H1 (cell line): Measurements from ENCODE around the gene MAMSTR. TPM values are rescaled to one million over a fixed set of nuclear protein-coding genes. Genes with fewer than 3 reads are reported as not detected.
A peak's percentile ranks its signal among the peaks of the same experiment; 100 is the strongest.

Experiments
- CTCF ChIA-PET: fragments of 300-600 bp; sonication (Branson Sonifier 250); formaldehyde crosslinking; loops from one replicate; lab custom pipeline; 2021; ENCODE audit not compliant: partially characterized antibody; lab: Charles Lee
- POLR2A ChIA-PET: fragments of 300-600 bp; sonication (Branson Sonifier 250); formaldehyde crosslinking; loops from one replicate; lab custom pipeline; 2021; ENCODE audit warnings: inconsistent platforms; ENCODE audit not compliant: partially characterized antibody; lab: Charles Lee
- DNase-seq, 2 experiments: peaks; one replicate each; pipeline versions ENCODE4 v3.0.0 to v3.0.0-alpha.2; 2010 to 2022; ENCODE audit warnings: low spot score in 2 of 2, low read depth in 1 of 2, mixed read lengths in 1 of 2
- FAIRE-seq: peaks from 2 replicates; lab custom pipeline; 2011; peaks lifted over from hg19 to GRCh38; lab: Jason Lieb, UNC
- H2AFZ ChIP-seq: 2 replicates; pipeline ENCODE4 v1.8.1; 2012; ENCODE audit warnings: low read length, inconsistent platforms
- H2AK5ac ChIP-seq: 2 replicates; pipeline ENCODE4 v1.6.1; 2013; ENCODE audit warnings: low read depth, low read length
- H2BK120ac ChIP-seq: replicated peaks from 2 replicates; pipeline ENCODE3; 2013; ENCODE audit warnings: low read depth, low read length, inconsistent platforms
- H2BK12ac ChIP-seq: 2 replicates; pipeline ENCODE4 v1.6.1; 2013; ENCODE audit warnings: low read depth, low read length
- H2BK15ac ChIP-seq: 2 replicates; pipeline ENCODE4 v1.6.1; 2013; ENCODE audit warnings: low read length
- H2BK20ac ChIP-seq: 2 replicates; pipeline ENCODE4 v1.6.1; 2013; ENCODE audit warnings: low read length
- H2BK5ac ChIP-seq: 2 replicates; pipeline ENCODE4 v1.6.1; 2013; ENCODE audit warnings: low read depth, low read length
- H3K14ac ChIP-seq: 2 replicates; pipeline ENCODE4 v1.6.1; 2013; ENCODE audit warnings: inconsistent platforms; ENCODE audit not compliant: insufficient read length
- H3K18ac ChIP-seq: 2 replicates; pipeline ENCODE4 v1.6.1; 2013; ENCODE audit warnings: low read length; ENCODE audit errors: extremely low read depth
- H3K23ac ChIP-seq: 2 replicates; pipeline ENCODE4 v1.6.1; 2013; ENCODE audit warnings: inconsistent platforms; ENCODE audit not compliant: insufficient read length
- H3K23me2 ChIP-seq: 2 replicates; pipeline ENCODE4 v1.6.1; 2013; ENCODE audit warnings: low read depth, low read length
- H3K27ac ChIP-seq: 2 replicates; pipeline ENCODE4 v1.6.1; 2011; ENCODE audit warnings: low read depth, low read length, inconsistent platforms
- H3K27me3 ChIP-seq, 4 experiments: replicated peaks in 1 of 4; 1 replicate in 1 of 4; 2 replicates in 3 of 4; pipeline versions ENCODE4 v1.6.1 to v1.8.1; 2011 to 2013; ENCODE audit warnings: low read length in 3 of 4, mild to moderate bottlenecking in 3 of 4, inconsistent platforms in 2 of 4, mixed read lengths in 2 of 4, moderate library complexity in 1 of 4; ENCODE audit not compliant: control insufficient read depth in 3 of 4, insufficient read depth in 3 of 4; ENCODE audit errors: extremely low read depth in 1 of 4
- H3K36me3 ChIP-seq, 4 experiments: 2 replicates each; pipeline versions ENCODE4 v1.6.1 to v1.8.1; 2011 to 2013; ENCODE audit warnings: mild to moderate bottlenecking in 4 of 4, low read length in 3 of 4, moderate library complexity in 2 of 4, control low read depth in 1 of 4, inconsistent platforms in 1 of 4; ENCODE audit not compliant: insufficient read depth in 4 of 4, control insufficient read depth in 2 of 4
- H3K4ac ChIP-seq: replicated peaks from 2 replicates; pipeline ENCODE3; 2013; ENCODE audit warnings: low read length, low read depth, mixed read lengths, inconsistent platforms; ENCODE audit not compliant: insufficient read length
- H3K4me1 ChIP-seq, 4 experiments: replicated peaks in 1 of 4; 1 replicate in 1 of 4; 2 replicates in 3 of 4; pipeline versions ENCODE4 v1.6.1 to v1.8.1; 2011 to 2013; ENCODE audit warnings: low read length in 3 of 4, inconsistent platforms in 2 of 4, mixed read lengths in 1 of 4; ENCODE audit not compliant: insufficient read depth in 4 of 4, control insufficient read depth in 3 of 4
- H3K4me2 ChIP-seq, 2 experiments: 2 replicates each; pipeline versions ENCODE4 v1.6.1 to v1.8.1; 2011 to 2013; ENCODE audit warnings: low read depth in 2 of 2, low read length in 2 of 2, control low read depth in 1 of 2, inconsistent platforms in 1 of 2, mild to moderate bottlenecking in 1 of 2; ENCODE audit not compliant: insufficient read depth in 1 of 2
- H3K4me3 ChIP-seq, 4 experiments: fragments of 200-600, 300-600 bp in 1 of 4; sonication (generic), shearing (Covaris generic), sonication (Bioruptor Twin) in 1 of 4; 2 replicates each; pipeline versions ENCODE4 v1.5.1 to v1.8.1; 2011 to 2016; ENCODE audit warnings: low read length in 4 of 4, low read depth in 3 of 4, control low read depth in 2 of 4, inconsistent platforms in 2 of 4, mild to moderate bottlenecking in 2 of 4, mixed read lengths in 1 of 4, moderate library complexity in 1 of 4; ENCODE audit not compliant: insufficient read depth in 2 of 4; ENCODE audit errors: extremely low read depth in 1 of 4
- H3K56ac ChIP-seq: replicated peaks from 2 replicates; pipeline ENCODE3; 2013; ENCODE audit warnings: low read depth, mild to moderate bottlenecking, mixed read lengths, low read length, inconsistent platforms; ENCODE audit not compliant: insufficient read length
- H3K79me1 ChIP-seq: 2 replicates; pipeline ENCODE4 v1.6.1; 2013; ENCODE audit warnings: low read depth, low read length, control low read depth
- H3K79me2 ChIP-seq, 2 experiments: 2 replicates each; pipeline versions ENCODE4 v1.6.1 to v1.8.1; 2012 to 2013; ENCODE audit warnings: low read length in 2 of 2, mild to moderate bottlenecking in 2 of 2, inconsistent platforms in 1 of 2; ENCODE audit not compliant: insufficient read depth in 2 of 2, control insufficient read depth in 1 of 2
- H3K9ac ChIP-seq, 4 experiments: replicated peaks in 1 of 4; 1 replicate in 1 of 4; 2 replicates in 3 of 4; pipeline versions ENCODE4 v1.6.1 to v1.8.1; 2011 to 2013; ENCODE audit warnings: low read depth in 3 of 4, low read length in 3 of 4, control low read depth in 2 of 4, mild to moderate bottlenecking in 2 of 4, moderate library complexity in 2 of 4, inconsistent platforms in 1 of 4; ENCODE audit errors: extremely low read depth in 1 of 4
- H3K9me3 ChIP-seq, 2 experiments: 2 replicates each; pipeline versions ENCODE4 v1.6.1 to v1.8.1; 2012 to 2013; ENCODE audit warnings: mild to moderate bottlenecking in 2 of 2, moderate library complexity in 2 of 2, control low read depth in 1 of 2, inconsistent platforms in 1 of 2, low read depth in 1 of 2, low read length in 1 of 2, mixed read lengths in 1 of 2; ENCODE audit not compliant: insufficient read depth in 2 of 2
- H4K20me1 ChIP-seq, 2 experiments: replicated peaks in 1 of 2; 2 replicates each; pipeline versions ENCODE3 to v1.8.1; 2011 to 2013; ENCODE audit warnings: inconsistent platforms in 2 of 2, low read length in 2 of 2, mild to moderate bottlenecking in 1 of 2; ENCODE audit not compliant: insufficient read depth in 2 of 2, control insufficient read depth in 1 of 2
- H4K5ac ChIP-seq: 2 replicates; pipeline ENCODE4 v1.6.1; 2013; ENCODE audit warnings: low read length, low read depth, mixed read lengths, inconsistent platforms; ENCODE audit not compliant: insufficient read length
- H4K8ac ChIP-seq: 2 replicates; pipeline ENCODE4 v1.8.0; 2013; ENCODE audit warnings: mild to moderate bottlenecking, moderate library complexity, low read length, inconsistent platforms; ENCODE audit not compliant: insufficient read depth; ENCODE audit errors: extremely low read depth
- H4K91ac ChIP-seq: replicated peaks from 2 replicates; pipeline ENCODE3; 2013; ENCODE audit warnings: low read length, mixed read lengths, inconsistent platforms; ENCODE audit not compliant: insufficient read length
- CBX5 ChIP-seq: fragments of 300-800, 300-1000 bp; sonication (generic); IDR thresholded peaks from 2 replicates; pipeline ENCODE4 v1.7.1; 2016; ENCODE audit warnings: antibody characterized with exemption, low read length, low read depth
- CHD1 ChIP-seq: IDR thresholded peaks from 2 replicates; pipeline ENCODE4 v1.6.1; 2012; ENCODE audit warnings: low read depth, low read length, improper control_type of control experiment
- CTBP2 ChIP-seq: IDR thresholded peaks from 2 replicates; pipeline ENCODE4 v1.7.0; 2011; ENCODE audit warnings: borderline replicate concordance, mild to moderate bottlenecking, moderate library complexity, mixed read lengths, low read length; ENCODE audit not compliant: insufficient read depth, insufficient read length
- EGR1 ChIP-seq: IDR thresholded peaks from 2 replicates; pipeline ENCODE4 v1.6.1; 2011; ENCODE audit warnings: low read depth, low read length, borderline replicate concordance
- GTF2F1 ChIP-seq: IDR thresholded peaks from 2 replicates; pipeline ENCODE4 v1.6.1; 2012; ENCODE audit warnings: low read depth, low read length, improper control_type of control experiment, borderline replicate concordance
- HDAC6 ChIP-seq: IDR thresholded peaks from one replicate; pipeline ENCODE4 v1.7.1; 2012; ENCODE audit warnings: low read depth, mild to moderate bottlenecking, inconsistent platforms, low read length, moderate library complexity
- KDM4A ChIP-seq: IDR thresholded peaks from one replicate; pipeline ENCODE4 v1.7.1; 2012; ENCODE audit warnings: low read depth, mild to moderate bottlenecking, moderate library complexity, low read length, inconsistent platforms; ENCODE audit not compliant: severe bottlenecking
- POLR2AphosphoS5 ChIP-seq: IDR thresholded peaks from 2 replicates; pipeline ENCODE4 v1.6.1; 2011; ENCODE audit warnings: low read depth, low read length
- RBBP5 ChIP-seq: IDR thresholded peaks from 2 replicates; pipeline ENCODE4 v1.7.1; 2012; ENCODE audit warnings: low read depth, mild to moderate bottlenecking, inconsistent platforms, low read length, moderate library complexity, borderline replicate concordance
- WGBS, 2 experiments: shearing (Covaris generic) in 1 of 2; methylation state at CpG; one replicate each; pipeline versions ENCODE4 v1.1.6 to v1.1.7; 2013 to 2015; ENCODE audit warnings: low lambda C conversion rate in 2 of 2, mixed read lengths in 2 of 2, inconsistent platforms in 1 of 2, low coverage in 1 of 2, missing lambda C conversion rate in 1 of 2; ENCODE audit not compliant: insufficient replicate concordance in 2 of 2, insufficient coverage in 1 of 2, insufficient read length in 1 of 2; ENCODE audit errors: extremely low coverage in 1 of 2, missing lambda C conversion rate in 1 of 2; 5-methylcytosine and 5-hydroxymethylcytosine counted together
- polyA plus RNA-seq, 7 experiments: library from polyadenylated mRNA; depleted of rRNA in 3 of 7; stranded (reverse) in 5 of 7; unstranded in 2 of 7; fragments of >200 nt in 5 of 7; fragments of 200-250 nt in 2 of 7; gene quantifications; 1 replicate in 5 of 7; 2 replicates in 1 of 7; 4 replicates in 1 of 7; pipeline versions ENCODE4 v1.2.1 to v1.2.3, GENCODE V29; 2011 to 2013; ENCODE audit warnings: missing spikeins in 2 of 7, mixed read lengths in 2 of 7
- total RNA-seq: library from RNA; stranded (reverse); fragmentation: NEBNext Ultra II Directional; extraction: Animal tissue kit (Norgen Biotek cat#: 25700); gene quantifications from 2 replicates; pipeline ENCODE4 v1.2.1, GENCODE V29; 2021

The MAMSTR gene
- total and polyA plus RNA-seq, 2 of the 8 experiments (the other 6 are each of a cell fraction or from before 2014, with no cell fraction given) = 2.0 to 2.3 TPM

GRCh38 chr19:48668761-48669160 lies 50.8 kb downstream of the MAMSTR start:
- H3K23ac ChIP-seq = no peak overlapping the region
- TF ChIP-seq EGR1 (no peak), CHD1 (no peak), HDAC6 (no peak), POLR2AphosphoS5 (no peak), CBX5 (no peak), RBBP5 (no peak), GTF2F1 (no peak), KDM4A (no peak), CTBP2 (no peak)

More at GRCh38 chr19:48668761-48669160, 50.8 kb downstream of the MAMSTR start:
- Histone ChIP-seq H3K23me2 (peaks cover 18% of the 10 kb centered on the region; the same call in 1 of the 2 replicates), H3K79me2 (no peaks in the 10 kb centered on the region; a peak in 1 of 4 replicates), H4K91ac (no peak overlapping the region), H2AFZ (no peak overlapping the region), H3K79me1 (no peaks in the 10 kb centered on the region), H3K14ac (no peak overlapping the region), H3K4me2 (no peak overlapping the region), H3K27me3 (peaks cover 0 to 2% (median 1%) of the 10 kb centered on the region in 4 experiments; a peak in 1 of 7 replicates), H2BK5ac (no peak overlapping the region), H4K20me1 (peaks cover 0 to 4% of the 10 kb centered on the region in 2 experiments), H3K9me3 (peaks cover 0 to 3% of the 10 kb centered on the region in 2 experiments; a peak in 1 of 4 replicates), H2BK12ac (no peak overlapping the region), H4K5ac (no peak overlapping the region), H3K18ac (no peak overlapping the region), H2BK20ac (no peak overlapping the region), H4K8ac (no peak overlapping the region), H3K9ac (no peak overlapping the region), H3K27ac (no peak overlapping the region), H3K4me1 (peaks cover 0 to 10% (median 7%) of the 10 kb centered on the region in 4 experiments; a peak in 6 of 7 replicates), H3K4me3 (no peak overlapping the region), H3K56ac (peak overlapping the region; percentile 92), H3K36me3 (no peaks in the 10 kb centered on the region), H2AK5ac (no peak overlapping the region), H3K4ac (no peak overlapping the region), H2BK120ac (no peak overlapping the region), H2BK15ac (no peak overlapping the region)
- FAIRE-seq (no peak), DNase-seq (no peak)
- ChIA-PET CTCF (interaction anchor here (0.7 kb wide), 1 partner anchor 159 kb away, joined by 3 read pairs; no protein-coding TSS in a partner anchor), POLR2A (interaction anchor here (1.0 kb wide), 1 partner anchor 23 kb away, joined by 4 read pairs; no protein-coding TSS in a partner anchor)
- 90% methylated on average over 2 of the region's 2 CpGs; no CpG with 5 or more reads in 1 of the 2 experiments for WGBS, 2 experiments
